Stimulated activated CD8-positive, alpha-beta memory T cell treated with anti-CD3 and anti-CD28 coated beads, Interleukin-12 subunit alpha, Interleukin-12 subunit beta, amount 100 ng/mL, for 4 hours (primary cell): ENCODE data around the gene FBXO21.
"Not testable (repeated sequence)": the region's sequence is repeated elsewhere in the genome, so short reads cannot be mapped to it uniquely, and the experiment has no call there.

ENCODE experiments used
- DNase-seq: peaks from one replicate; pipeline ENCODE4 v3.0.0-alpha.2; 2020; ENCODE audit warnings: low read depth

The FBXO21 gene

DNA sequence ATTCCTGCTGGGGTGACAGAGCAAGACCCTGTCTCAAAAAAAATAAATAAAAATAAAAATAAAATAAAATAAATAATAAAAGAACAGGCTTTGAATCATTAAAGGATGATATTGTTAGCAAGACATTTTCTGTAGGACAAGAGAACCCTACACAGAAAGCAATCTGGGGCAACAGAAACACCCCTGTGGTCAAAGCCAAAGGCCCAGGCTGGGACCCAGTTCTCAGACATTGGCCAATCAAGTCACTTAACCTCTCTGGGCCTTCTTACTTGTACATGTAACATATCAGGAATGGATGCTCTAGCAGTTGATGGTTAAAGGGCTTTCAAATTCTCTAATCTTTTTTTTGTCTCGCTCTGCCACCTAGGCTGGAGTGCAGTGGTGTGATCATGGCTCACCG, 55.5 kb downstream of the FBXO21 start:
- DNase-seq, result no peak

DNA sequence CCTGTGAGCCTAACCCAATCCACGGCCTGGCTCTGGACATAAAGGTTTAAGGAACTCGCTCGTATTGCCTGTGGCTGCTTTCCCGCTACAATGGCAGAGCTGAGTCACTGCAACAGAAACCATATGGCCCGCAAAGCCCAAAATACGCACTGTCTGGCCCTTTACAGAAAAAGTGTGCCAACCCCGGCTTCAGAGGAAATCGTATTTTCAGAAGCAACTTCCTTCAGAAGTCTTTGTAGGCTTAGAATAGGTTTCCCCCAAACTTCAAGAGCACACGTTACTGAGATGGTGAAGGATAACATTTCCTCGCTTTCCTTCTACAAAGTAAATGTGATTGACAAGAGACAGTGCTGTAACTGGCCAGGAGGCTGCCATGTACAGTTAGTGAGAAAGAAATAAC, 56.2 kb downstream of the FBXO21 start:
- peak; percentile 8 for DNase-seq

DNA sequence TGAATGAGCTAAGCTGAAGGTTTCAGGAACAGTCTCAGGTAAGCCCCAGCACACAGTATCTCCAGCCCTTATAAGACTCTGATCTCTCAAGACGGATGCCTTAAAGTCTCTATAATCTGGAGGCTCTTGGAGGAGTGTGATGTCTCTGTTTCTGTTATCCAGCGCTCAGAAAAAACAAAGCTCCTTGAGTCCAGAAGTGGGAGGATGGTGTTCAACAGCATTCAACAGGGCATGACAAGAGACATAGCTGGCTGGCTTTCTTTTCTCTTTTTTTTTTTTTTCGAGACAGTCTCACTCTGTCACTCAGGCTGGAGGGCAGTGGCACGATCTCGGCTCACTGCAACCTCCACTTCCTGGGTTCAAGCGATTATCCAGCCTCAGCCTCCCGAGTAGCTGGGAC, 59.5 kb downstream of the FBXO21 start:
- DNase-seq, result no peak

DNA sequence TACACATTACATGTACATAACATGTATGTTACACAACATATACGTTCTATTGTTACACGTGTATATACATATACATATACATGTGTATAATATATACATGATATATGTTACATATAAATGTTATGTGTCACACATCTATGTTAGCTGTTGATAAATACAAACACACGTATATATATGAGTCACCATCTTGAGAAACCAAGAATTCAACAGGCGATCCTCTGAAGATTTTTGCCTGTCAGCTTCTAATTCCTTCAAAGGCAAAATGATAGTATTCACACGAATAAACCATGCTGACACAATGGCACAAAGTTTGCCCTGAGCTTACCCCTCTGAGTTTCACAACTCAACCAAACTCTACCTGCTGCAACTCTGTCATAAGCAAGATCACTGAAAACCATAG, 60.9 kb downstream of the FBXO21 start:
- no peak for DNase-seq

DNA sequence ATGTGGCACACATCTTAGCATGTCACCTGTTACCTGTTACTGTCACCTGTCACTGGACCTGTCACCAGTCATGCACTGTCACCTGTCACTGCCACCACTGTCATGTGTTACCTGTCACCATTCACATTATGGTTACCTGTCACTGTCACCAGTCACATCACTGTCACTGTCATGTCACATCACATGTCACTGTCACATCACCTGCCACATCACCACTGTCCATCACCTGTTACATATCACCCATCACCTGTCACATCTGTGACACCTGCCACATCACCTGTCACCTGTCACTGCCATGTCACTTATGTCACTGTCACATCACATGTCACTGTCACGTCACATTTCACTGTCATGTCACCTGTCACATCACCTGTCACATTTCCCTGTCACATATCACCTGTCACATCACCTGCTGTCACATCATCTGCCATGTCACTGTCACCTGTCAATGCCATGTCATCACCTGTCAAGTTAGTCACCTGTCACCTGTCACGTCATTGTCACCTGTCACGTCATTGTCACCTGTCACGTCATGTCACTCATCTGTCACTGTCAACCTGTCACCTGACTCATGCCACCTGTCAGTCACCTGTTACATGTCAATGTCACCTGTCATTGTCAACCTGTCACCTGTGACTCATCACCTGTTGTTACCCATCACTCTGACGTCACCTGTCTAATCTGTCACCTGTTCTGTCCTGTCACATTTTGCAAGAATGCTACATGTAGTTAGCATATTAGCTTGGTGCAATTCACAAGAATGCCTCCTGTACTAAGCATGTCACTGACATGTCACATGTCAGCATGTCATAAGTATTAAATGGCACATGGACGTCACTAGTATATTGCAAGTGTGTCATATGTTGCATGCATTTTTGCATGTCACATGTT, 62.1 kb downstream of the FBXO21 start:
- no peak for DNase-seq

DNA sequence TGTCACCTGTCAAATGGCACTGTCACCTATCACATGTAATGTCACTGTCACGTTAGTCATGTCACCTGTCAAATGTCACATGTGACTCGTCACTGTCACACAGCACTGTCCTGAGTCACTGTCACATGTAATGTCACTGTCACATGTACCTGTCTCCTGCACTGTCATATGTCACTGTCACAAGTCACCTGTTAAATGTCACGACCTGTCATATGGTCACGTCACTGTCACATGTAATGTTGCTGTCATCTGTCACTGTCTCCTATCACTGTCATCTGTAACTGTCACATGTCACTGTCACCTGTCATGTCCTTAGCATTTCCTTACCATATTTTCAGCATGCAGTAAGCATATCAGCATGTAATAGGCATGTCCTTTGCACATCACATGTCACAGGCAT, 63.9 kb downstream of the FBXO21 start:
- no peak for DNase-seq

DNA sequence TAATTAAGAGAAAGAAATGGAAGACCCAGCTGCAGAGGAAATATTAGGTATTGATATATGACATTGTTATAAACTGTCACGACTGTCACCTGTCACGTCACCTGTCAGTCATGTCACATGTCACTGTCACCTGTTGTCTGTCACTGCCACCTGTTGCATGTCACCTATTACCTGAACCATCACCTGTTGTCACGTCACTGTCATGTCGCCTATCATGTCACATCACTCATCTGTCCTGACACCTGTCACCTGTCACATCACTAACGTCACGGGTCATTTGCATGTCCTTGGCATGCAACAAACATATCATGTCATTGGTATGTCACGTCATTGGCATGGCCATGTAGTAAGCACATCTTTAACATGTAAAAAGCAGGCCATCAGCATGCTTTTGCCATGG, 64.5 kb downstream of the FBXO21 start:
- DNase-seq, result no peak

DNA sequence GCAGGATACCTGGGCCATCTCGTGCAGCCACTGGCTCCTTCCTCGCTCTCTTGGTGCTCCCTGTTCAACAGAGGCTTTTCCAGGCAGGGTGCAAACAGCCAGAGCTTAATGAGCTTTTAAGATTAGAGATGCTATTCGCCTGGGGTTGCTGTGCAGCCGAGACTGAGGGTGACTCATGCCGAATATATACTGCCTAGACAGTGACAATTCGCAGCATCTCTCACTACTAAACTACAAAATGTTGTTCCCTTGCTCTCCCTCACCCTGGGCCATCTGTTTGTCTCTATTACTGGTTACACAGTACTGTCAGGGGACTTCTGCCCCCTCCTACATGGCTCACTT, 65.0 kb downstream of the FBXO21 start:
- DNase-seq, result no peak

DNA sequence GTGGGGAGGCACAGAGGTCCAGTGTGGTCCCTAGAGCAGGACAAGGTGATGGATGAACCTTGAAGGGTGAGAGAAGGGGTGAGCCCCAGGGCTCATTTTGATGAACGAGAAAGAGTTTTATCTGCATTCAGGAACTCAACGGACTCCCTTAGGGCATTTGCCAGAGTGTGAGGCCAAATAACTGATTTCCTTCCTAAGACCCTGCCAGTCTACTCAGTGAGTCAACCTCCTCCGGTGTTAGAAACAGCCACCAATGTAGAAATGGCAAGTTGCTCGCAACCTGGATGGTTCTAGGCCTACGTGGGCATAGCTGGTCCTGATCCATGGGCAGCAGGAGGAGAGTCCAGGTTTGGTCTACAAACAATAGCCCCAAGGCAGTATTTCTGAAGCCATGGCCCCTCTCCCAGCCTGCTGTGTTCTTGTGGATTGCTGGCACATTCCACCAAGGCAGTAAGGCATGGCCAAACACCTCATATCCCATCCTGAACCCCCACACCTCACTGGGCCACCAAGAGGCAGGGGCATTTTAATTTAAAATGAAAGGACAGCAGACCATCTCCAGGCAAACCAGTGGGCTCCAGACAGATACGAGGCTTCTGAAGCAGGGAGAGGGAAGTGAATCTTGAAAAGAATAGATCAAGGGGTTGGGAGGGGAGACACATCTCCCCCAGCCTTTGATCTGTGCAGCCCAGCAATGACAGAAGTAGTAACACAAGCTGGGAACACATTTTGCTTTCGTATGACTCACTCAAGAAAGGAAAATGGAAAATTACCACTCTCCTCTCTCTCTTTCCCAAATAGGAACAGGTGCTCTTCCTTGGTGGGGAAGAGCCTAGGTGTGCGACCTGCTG, 65.6 kb downstream of the FBXO21 start:
- DNase-seq, result no peak

DNA sequence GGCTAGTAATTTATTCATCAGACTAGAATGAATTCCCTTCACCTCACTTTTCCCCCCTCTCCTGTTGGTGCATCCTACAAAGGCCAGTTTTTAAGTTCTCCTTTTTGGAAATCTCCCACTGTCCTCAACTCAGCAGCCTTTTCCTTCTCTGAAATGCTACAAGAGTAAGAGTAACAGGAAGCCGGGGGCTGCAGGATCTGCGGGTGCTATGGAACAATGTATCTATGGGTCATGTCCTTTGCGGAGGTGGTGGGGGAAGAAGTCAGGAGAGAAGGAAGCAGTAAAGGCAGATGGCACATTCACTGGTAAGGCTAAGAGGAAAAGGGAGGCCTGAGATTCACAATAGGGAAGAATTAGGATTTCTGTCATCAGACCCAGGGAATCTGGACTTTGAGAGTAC, 68.8 kb downstream of the FBXO21 start:
- DNase-seq, result no peak

DNA sequence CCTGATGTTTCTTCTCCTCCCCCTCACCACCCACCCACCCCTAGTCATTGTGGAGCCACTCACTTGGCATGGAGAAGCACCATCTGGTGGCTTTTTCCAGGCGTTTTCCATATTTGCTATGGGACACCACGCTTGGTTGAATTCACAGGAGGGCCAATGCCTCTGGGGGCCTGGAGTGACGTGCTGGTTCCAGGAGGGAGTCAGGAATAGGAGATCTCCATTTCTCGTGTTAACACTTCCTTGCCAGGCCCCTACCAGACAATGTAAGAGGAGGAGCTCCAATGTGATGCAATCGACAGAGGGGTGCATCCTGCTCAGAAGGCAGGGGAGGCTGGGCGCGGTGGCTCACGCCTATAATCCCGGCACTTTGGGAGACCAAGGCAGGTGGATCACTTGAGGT, 69.5 kb downstream of the FBXO21 start:
- no peak for DNase-seq

DNA sequence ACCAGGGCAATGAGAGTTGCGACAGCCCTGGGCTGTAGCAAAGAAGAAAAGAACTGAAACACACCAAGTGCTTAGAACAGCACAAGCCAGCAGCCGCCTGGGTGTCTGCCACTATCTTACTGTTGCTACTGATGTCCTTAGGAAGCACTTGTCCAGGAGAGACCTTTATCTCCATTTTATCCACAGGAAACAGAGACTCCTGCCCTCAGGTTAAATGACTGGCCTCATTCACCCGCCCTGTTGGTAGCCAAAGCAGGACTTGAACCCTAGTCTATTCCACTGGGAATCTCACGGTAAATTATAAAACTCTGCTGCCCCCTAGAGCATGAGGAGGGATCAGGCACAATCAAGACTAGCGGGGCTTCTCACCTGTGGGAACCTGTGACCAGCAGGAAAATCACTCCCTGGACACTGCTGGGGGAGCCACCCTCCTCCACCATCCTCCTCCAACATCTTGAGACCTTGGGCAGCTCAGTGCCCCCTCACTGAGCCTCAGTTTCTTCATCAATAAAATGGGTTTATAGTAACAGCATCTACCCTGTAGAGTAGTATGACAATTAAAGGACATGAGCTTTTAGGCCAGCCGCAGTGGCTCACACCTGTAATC, 70.6 kb downstream of the FBXO21 start:
- no peak for DNase-seq

DNA sequence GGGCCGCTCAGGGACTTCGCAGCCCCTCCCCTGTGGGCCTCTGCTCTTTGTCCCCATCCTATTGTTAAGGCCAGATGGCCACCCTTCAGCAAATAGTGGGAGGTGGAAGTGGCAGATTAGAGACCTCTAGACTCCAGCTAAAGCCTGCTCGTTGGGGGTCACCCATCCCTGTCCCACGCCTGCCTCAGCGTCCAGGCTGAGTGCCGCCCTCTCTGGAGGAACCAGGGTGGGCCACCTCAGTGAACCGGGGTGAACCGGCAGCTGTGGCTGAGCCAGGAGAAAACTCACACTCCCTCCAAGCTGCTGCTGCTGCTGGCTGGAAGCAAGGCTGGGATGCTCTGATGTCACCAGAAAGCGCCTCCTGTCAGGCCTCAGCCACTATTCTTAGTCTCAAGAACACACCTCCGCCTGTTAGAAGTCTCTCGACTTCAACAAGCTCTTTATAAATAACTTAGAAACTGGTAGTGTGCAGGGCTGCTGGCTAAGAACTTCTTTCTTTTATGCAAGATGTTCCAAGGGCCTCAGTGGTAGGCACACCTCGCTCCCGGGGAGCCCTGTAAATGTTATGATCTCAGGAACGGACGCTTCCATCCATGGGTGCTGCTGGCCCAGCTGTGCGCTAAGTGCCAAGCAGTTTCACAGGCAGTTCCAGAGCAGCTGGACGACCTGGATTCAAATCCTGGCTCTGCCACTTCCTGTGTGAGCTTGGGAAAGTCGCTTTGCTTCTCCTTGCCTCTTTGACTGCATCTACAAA, 71.3 kb downstream of the FBXO21 start:
- DNase-seq, result no peak

DNA sequence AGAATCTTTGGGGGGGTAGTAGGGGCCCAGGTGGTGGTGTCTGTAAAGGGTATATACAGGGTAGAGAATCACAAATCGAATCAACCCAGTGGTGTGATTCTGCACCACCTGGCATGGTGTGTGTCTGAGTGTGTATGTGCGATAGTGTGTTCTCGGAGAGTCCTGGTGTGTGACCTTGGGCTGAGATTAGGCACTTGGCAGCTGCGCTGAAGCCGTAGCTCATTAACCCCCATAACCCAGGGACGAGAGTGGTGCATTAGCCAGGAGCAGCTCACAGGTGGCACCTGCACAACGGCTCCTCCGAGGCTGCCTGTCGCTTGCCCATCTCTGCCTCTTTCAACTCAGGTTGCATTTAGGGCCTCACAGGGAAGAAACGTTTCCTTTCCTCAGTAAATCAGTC, 75.5 kb downstream of the FBXO21 start:
- DNase-seq, result no peak

DNA sequence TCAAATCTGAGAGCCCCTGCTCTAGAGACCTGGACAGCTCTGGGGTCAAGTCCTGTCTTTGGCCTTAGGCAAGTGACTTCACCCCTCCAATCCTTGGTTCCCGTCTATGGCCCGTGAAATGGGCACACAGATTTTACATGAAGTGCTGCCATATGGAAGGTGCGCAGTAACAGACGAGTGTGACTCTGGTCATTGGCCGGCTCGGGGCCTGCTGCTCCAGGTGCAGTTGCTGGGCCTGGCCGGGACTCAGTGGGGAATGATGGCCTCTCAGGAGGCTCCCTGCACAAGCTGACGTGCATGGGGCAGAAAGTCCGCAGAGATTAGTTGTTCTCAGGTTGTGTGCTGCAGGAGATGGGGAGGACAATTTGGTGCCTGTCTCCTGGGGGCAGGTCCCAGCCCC, 77.0 kb downstream of the FBXO21 start:
- no peak for DNase-seq

DNA sequence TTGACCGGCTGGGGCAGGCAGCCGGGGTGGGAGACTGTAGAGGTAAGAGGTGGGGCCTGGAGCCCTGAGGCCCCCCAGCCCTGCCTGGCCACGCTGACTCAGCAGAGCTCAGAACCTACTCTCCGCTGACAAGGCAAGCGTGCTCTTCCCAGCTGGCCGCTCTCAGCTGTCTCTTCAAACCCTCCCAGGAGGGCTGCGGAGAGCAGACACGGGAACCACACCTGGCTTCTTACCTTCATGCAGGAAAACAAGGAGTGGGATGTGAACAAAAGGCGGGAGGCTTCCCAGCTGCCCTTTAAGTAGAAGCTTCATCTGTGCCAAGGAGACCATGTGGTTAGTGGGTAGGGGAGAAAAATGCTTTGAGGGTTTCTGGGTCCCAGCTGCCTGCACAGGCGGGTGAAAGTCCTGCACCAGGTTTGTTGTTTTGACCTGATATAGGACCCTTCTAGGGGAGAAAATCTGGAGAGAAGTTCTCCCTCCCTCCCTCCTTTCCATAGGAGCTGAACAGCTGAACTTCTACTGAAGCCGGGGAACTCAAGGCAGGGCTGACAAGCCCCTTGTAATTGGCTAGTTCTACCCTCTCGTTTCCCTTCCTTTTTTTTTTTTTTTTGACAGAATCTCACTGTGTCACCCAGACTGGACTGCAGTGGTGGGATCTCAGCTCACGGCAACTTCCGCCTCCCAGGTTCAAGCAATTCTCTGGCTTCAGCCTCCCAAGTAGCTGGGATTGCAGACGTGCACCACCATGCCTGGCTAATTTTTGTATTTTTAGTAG, 78.3 kb downstream of the FBXO21 start:
- no peak for DNase-seq

DNA sequence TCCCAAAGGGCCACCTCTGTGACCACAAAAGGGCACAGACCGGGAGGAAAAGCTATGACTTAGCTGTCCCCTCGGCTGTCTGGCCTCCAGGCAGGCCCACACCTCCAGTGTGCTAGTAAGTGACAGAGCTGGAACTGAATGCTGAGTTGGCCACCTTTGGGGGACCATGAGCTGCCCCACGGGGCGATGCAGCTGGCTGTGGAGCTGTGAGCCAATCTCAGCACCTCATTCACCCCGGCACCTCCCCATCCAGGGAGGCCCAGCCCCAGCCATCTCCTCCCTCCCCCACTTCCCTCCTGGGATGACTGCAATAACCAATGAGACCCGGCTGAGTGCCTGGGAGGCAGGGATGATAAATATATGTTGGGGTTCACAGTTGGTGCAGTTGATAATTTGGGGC, 78.9 kb downstream of the FBXO21 start:
- no peak for DNase-seq

DNA sequence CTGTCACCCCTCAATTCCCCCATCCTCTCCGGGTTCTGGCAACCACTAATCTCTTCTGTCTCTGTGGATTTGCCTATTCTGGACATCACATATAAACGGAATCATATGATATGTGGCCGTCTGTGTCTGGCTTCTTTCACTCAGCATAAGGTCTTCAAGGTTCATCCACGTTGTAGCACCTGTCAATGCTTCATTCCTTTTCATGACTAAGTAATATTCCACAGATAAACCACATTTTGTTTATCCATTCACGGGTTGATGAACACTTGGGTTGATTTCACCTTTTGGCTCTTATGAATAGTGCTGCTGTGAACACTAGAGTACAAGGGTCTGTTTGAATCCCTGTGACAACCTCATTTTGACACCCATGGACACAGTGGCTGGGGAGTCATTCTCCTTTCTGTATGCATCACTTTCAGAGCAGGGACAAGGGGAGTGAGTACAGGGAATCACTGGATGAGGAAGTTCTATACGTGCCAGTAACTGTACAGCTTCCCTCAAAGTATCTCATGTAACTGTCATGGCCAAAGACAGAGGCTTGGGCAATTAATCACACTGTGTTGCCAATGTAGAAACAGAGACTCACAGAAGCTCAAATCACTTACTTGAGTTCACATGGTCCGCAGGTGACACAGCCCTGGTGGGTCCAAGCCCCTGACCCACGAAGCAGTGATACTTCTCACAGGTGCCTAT, 80.2 kb downstream of the FBXO21 start:
- DNase-seq, result no peak

DNA sequence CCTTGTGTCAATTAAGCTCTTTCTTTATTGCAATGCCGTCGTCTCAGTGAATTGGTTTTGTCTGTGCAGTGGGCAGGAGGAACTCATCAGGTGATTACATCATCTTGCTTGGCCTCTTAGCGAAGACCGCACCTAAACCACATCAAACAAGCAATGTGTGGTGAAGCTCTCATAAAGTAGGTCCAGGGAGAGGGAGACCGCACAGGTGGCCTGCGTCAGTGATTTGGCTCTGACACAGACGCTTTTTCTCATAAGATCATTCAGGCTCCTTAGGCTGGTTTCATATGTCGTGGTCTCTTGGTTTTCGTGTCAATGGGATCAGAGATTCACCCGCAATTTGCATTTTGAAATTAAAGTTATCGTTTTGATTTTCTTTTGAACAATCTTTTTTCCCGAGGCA, 84.4 kb downstream of the FBXO21 start:
- no peak for DNase-seq

DNA sequence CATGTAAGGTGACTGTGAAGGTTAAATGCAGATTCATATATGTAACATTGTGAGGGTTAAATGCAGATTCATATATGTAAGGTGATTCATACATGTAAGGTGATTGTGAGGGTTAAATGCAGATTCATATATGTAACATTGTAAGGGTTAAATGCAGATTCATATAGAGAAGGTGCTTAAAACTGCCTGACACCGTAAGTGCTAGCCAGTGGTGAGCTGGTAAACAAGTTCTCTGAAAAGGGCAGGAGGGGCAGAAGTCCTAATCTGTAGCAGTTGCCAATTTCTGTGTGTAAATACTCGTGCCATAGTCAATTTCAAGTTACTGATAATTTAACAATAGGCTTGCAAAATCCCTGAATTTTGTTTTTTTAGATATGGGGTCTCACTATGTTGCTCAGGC, 86.3 kb downstream of the FBXO21 start:
- DNase-seq, result not testable (repeated sequence)

DNA sequence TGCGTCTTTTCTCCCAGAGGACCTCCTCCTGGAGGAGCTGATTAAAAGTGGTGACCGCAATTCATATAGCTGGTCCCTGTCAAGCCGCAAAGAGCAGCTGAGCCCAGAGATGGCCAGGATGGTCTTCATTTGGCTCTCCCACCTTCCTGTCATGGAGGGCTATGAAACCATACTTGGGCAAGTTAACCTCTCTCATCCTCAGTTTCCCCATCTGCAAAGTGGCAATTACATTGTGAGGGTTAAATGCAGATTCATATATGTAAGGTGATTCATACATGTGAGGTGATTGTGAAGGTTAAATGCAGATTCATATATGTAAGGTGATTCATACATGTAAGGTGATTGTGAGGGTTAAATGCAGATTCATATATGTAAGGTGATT, 87.5 kb downstream of the FBXO21 start:
- no peak for DNase-seq
